ENCODE results near the gene P3R3URF.

P3R3URF gene

GRCh38 chr1:46134660-46135331, 41.5 kb downstream of the P3R3URF start:
- FAIRE-seq (peak; percentile 85), DNase-seq (ENCODE audit: insufficient read length, low spot score) (no peak)

DNA sequence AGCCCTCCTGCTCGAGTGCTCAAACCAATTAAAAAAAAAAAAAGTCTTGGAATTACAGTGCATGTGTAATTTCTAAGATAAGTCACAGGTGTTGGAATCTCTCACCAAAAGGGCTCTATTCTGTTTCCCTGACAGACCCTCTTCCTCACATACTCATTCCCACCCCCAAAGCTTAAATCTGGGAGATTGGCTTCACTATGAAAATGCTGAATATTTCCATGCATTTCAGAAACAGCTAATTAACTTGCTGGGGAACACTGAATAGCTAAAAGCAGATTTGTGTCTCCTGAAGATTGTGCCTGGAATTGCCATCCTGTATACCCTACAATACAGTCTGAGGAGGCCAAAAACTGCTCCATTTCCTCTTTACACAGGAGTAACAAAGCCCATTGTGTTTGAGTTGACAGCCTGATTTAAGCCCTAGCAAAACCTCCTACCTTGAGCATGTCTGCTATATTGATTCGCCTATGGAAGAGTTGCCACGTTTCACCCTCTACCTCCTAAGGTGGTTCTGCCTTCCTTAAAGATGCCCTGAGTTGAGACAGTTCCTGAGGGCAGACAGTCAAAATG, 42.4 kb downstream of the P3R3URF start:
- DNase-seq (ENCODE audit: insufficient read length, low spot score): no peak
- FAIRE-seq: peak; percentile 70

GRCh38 chr1:46133181-46133658, 43.1 kb downstream of the P3R3URF start:
- FAIRE-seq (no peak), DNase-seq (ENCODE audit: insufficient read length, low spot score) (peak; percentile 41)

GRCh38 chr1:46132529-46133180, 43.6 kb downstream of the P3R3URF start, which contains the start of gene PIK3R3:
Gene PIK3R3, minus strand, starts transcription at chr1:46132629. Its CDS starts 677 bp downstream, at chr1:46131952.
- peak; percentile 98 for FAIRE-seq
- DNase-seq (ENCODE audit: insufficient read length, low spot score): peak; percentile 81

- peak; percentile 63 for FAIRE-seq
These were observed 44.4 kb downstream of the P3R3URF start for GRCh38 chr1:46131712-46132528.

GRCh38 chr1:46131093-46131492, 45.2 kb downstream of the P3R3URF start:
- DNase-seq (ENCODE audit: insufficient read length, low spot score): no peak
- FAIRE-seq: peak; percentile 72

More at GRCh38 chr1:46131712-46132528, 44.4 kb downstream of the P3R3URF start:
- DNase-seq (ENCODE audit: insufficient read length, low spot score): no peak

DNA sequence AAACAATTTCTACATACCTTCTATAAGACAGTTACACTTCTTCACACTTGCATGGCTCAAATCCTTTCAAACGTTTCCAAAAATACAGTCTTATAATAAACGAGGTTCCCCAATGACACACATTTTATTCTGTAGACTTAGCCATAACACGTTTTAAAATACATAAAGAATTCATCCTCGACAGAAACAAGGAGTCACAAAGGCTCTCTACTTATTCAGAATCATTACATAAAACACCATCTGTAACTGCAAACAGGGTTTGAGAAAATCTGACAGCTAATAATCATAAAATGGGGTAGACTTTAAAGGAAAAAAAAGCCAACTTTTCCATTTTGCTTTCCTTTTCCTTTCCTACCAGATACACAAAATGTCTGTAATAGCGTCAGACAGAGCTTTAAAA, 45.7 kb downstream of the P3R3URF start:
- FAIRE-seq: peak; percentile 66

DNA sequence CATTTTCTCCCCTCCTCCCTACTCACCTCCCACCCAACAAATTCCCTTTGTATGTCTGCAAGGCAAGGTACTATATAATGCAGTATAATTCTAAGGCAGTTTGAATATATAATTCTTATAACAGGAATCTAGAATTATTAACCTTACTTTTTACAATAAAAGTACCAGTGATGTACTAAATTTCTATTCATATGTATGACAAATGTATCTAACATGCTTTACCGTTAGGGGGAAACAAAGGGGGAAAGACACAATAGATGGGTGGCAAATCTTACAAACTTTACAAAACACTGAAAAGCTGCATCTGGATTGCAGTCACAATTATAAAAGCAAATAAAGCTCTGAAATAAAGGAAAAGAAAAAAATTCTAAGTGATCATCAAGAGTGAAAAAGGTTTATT, 46.2 kb downstream of the P3R3URF start:
- DNase-seq (ENCODE audit: insufficient read length, low spot score): no peak
- peak; percentile 69 for FAIRE-seq

More for the DNA sequence above, 45.7 kb downstream of the P3R3URF start:
- DNase-seq (ENCODE audit: insufficient read length, low spot score): no peak

DNA sequence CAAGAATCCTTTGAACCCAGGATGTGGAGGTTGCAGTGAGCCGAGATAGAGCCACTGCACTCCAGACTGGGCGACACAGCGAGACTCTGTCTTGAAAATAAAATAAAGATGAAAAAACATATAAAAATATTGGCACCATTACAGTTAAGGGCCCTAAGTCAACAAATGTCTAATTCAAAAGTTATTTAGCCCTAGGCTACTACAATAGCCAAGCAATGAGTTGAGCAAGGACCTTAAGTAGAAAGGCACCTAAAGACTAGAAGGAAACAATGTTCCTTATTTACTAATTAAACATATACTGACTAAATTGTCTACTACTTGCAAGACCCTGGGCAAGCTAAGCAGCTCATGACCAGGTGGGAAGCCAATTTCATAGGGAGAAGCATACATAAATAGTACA, 47.9 kb downstream of the P3R3URF start:
- no peak for FAIRE-seq
- no peak for DNase-seq (ENCODE audit: insufficient read length, low spot score)

Data from GM19239 (cell line).